GM21825 (cell line): ENCODE data around the gene KCTD11.
"Not testable (repeated sequence)": the region's sequence is repeated elsewhere in the genome, so short reads cannot be mapped to it uniquely, and the experiment has no call there.

Source experiments
- ATAC-seq: cut with Tn5 transposase; IDR thresholded peaks from one replicate; pipeline ENCODE4 v1.9.1; 2021; ENCODE audit warnings: mild to moderate bottlenecking, moderate library complexity; ENCODE audit not compliant: unreplicated experiment

Gene KCTD11

DNA sequence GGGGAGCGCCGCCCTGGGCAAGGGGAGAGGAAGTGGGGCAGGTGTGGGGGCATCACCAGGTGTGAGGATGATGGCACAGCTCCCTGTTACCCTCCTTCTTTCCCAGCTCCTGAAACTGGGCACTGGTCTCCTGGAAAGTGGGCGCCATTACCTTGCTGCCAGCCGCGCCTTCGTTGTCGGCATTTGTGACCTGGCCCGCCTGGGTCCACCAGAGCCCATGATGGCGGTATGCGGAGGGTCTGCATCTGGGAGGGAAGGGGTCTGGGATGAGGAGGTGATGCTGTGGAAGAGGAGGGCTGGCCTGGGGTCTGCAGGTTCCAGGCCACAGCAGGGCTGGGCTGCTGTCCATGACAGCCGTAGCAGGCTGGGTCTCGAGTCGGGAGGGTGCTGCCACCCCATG is 10.1 kb upstream of the KCTD11 start:
- no peak for ATAC-seq

DNA sequence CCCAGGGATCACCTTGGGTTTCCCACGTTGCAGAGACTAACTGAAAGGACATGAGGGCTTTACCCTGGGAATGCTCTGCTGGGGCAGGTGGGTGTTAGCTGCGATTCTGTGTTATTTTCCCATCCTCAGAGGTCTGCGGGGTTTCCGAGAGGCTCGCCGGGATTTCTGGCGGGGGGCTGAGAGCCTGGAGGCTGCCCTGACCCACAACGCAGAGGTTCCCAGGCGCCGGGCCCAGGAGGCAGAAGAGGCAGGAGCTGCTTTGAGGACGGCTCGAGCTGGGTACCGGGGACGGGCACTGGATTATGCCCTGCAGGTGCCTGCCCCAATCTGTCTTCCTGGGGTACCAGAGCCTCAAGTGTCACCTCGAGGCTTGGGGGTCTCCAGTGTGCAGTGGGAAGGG is 8.7 kb upstream of the KCTD11 start:
- ATAC-seq = no peak

DNA sequence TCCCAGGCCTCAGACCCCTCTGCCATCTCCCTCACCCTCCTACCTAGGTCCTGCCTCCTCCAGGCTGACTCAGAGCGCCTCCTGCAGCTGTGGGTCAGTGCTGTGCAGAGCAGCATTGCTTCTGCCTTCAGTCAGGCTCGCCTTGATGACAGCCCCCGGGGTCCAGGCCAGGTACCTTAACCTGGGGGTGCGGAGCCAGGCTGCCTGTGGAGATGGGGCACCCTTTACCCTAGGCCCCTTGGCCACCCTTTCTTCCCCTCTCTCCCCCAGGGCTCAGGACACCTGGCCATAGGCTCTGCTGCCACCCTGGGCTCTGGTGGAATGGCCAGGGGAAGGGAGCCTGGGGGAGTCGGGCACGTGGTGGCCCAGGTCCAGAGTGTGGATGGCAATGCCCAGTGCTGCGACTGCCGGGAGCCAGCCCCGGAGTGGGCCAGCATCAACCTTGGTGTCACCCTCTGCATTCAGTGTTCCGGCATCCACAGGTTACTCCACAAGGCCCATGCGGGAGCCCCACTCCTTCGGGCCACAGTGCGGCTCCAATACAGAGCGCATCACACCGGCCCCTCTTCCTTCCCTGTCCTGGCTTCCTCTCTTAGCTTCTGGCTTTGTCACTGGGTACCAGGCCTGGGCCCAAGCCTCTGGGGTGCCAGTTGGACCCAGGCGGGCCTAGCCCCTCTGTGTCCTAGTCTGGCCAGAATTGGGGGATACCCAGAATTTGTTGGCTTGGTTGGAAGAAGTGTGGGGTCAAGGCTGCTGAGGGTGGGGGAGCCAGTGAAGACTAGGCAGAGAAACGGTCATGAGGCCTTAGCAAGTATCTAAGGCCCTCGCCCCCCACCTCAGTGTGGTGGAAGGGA is 5.0 kb upstream of the KCTD11 start:
- ATAC-seq = no peak

DNA sequence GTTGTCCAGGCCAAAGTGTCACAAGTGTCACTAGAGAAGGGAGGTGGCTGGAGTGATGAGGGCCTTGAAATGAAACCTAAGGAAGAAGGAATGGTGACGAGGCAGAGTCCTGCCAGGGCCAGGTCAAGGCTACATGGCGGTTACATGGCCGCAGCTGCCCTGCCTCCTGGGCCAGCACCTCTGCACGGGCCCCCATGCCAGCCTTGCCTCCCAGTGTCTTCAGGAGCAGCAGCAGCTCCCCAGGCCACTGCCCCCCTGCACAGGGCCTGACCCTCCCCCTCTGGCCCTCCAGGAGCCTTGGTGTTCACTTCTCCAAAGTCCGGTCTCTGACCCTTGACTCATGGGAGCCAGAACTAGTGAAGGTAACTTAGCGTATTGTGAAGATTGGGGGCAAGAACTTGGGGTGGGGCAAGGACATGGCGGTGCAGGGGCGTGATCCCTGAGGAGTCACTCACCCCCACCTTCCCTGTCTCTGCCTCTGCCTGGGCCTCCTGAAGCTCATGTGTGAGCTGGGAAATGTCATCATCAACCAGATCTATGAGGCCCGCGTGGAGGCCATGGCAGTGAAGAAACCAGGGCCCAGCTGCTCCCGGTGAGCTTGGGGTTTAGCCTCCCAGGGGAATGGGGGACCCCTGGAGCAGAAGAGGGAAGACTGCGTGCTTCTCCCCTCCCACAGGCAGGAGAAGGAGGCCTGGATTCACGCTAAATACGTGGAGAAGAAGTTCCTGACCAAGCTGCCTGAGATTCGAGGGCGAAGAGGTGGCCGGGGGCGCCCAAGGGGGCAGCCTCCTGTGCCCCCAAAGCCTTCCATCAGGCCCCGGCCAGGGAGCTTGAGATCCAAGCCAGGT is 4.1 kb upstream of the KCTD11 start:
- no peak for ATAC-seq

DNA sequence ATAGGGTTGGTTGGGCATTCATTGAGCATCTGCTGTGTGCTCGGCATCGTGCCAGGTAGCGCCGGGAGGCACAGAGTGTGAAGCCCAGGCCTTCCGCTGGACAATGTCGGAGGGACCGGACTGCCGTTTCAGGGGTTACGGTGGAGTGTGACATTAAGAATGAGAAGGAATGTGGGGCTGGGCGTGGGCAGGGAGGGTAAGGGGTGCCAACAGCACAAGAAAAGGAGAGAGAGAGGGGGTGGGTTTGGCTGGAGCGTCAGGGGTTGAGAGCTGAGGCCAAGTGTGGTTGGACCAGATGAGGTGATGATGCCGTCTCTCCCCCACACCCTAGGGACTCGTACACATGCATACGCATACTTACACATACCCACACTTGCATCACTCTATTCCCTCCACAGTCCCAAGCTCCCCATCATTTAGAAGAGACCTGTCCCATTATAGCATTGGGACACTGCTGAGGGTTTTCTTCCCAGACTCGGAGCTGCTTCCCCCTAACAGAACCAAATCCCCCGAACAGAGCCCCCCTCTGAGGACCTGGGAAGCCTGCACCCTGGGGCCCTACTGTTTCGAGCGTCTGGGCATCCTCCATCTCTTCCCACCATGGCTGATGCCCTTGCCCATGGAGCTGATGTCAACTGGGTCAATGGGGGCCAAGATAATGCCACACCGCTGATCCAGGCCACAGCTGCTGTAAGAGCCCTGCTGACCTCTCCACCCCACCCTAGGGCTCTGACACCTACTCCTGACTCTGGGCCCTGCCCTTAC is 3.3 kb upstream of the KCTD11 start:
- no peak for ATAC-seq

DNA sequence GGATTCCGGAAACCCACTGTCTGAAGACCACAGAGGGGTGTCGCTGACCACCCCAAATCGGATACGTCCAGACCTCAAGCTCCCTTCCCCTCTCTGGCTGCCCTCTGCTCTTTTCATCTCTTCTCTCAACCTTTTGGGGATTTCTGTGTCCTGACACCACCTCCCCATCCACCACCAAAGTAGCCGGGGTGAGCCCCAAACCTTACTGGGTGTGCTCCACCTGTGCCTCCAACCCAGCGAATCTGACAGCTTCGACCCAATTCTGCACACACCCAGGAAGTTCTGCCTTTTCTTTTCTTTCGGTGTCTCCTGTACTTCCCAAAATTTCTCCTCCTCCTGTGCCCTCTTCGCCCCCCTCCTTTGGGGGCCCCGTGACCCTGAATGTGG is 534 bp downstream of the KCTD11 start:
- no peak for ATAC-seq

DNA sequence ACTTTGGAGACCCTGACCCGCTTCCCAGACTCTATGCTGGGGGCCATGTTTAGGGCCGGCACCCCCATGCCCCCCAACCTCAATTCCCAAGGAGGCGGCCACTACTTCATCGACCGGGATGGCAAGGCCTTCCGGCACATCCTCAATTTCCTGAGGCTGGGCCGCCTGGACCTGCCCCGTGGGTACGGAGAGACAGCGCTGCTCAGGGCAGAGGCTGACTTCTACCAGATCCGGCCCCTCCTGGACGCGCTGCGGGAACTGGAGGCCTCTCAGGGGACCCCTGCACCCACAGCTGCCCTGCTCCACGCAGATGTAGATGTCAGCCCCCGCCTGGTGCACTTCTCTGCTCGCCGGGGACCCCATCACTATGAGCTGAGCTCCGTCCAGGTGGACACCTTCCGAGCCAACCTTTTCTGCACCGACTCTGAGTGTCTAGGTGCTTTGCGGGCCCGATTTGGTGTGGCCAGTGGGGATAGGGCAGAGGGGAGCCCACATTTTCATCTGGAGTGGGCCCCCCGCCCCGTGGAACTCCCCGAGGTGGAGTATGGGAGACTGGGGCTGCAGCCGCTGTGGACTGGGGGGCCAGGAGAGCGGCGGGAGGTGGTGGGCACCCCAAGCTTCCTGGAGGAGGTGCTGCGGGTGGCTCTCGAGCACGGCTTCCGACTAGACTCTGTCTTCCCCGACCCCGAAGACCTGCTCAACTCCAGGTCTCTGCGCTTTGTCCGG is 1.1 kb downstream of the KCTD11 start:
- no peak for ATAC-seq

DNA sequence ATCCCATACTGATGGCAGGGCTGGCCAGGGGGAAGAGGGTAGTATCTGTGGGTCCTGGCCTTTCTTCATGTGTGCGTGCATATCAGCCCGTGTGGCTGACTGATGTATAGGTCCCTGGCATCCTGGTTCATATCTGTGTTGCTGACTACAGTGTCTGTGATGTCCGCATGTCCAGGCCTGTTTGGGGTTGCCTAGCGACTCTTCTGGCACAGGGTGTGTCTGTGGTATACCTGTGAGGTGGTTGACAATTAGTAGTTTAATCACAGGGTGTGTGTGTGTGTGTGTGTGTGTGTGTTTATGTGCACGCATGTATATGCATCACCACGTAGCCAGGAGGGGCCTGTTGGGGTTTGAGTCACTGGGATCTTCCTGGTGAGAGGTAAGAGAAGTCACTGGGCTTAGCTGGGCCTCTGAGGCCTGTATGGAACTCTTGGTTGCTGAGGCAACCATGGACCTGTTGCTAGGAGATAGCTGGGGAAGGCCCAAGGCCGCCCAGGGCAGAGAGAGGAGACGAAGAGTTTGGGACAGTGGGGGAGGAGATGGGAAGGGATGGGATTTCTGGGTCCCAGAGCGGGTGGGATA is 2.4 kb downstream of the KCTD11 start:
- no peak for ATAC-seq

DNA sequence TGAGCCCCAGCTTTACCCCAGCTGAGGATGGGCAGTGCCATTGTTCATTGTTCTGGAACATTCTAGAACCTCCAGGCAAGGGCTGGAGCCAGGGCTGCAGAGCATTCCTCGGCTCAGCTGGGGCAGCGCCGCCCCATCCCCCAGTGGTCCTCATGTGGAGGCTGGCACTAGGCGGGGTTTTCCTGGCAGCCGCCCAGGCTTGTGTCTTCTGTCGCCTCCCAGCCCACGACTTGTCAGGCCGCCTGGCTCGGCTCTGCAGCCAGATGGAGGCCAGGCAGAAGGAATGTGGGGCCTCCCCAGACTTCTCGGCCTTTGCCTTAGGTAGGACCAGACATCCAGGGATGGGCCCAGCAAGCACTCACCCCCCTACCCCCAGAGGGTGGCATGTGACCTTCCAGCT is 3.1 kb downstream of the KCTD11 start, which contains the start of gene TMEM95:
TMEM95 (plus strand) TSS at position 104 of the 400 bp plus-strand sequence; CDS start at position 153, 49 bp downstream.
- ATAC-seq = no peak

DNA sequence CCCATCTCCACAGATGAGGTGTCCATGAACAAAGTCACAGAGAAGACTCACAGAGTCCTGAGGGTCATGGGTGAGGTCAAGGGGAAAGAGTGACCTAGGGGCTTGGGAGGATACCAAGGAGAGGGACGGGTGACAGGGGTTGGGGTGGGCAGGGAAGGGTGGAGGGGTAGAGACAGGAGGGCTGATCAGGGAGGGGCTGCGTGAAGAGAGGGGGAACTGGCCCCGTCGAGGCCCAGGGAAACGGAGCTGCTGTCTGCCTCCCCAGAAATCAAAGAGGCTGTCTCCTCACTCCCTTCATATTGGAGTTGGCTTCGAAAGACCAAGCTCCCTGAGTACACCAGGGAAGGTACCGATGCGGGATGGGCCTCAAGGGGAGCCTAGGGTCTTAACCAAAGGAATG is 3.6 kb downstream of the KCTD11 start:
- no peak for ATAC-seq

DNA sequence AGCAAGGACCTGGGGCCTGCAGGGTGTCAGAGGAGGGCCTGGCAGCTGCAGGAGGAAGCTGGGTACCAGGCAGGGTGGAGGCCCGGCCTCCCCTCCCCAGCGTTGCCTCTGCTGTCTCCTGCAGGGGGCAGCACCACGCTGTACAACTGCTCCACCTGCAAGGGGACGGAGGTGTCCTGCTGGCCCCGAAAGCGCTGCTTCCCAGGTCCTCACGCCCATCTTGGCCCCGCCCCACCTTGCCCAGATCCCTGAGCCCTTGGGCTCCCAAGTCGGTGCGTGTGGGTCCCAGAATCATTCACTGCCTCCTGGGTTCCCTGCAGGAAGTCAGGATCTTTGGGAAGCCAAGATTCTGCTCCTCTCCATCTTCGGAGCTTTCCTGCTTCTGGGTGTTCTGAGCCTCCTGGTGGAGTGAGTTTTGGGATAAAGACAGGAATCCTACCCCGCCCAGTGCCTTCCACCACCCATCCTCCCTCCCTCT is 4.1 kb downstream of the KCTD11 start:
- ATAC-seq = no peak

DNA sequence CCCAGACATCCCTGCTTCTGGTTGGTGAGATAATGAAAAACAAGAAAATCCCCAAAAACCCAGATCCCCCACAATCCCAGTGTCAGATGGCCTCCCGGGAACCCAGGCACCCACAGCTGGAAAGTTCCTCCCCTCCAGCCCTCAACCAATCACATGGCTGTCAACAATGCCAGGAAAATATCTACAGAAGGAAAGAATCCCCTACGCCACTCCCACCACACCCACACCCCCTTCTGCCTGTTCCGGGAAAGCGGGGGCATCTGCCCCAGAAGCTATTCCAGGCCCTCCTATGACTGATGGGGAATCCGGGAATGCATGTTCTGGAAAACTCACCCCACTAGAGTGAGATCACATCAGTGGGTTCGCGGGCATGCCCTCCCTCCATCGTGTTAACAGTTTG is 4.8 kb downstream of the KCTD11 start:
- no peak for ATAC-seq

DNA sequence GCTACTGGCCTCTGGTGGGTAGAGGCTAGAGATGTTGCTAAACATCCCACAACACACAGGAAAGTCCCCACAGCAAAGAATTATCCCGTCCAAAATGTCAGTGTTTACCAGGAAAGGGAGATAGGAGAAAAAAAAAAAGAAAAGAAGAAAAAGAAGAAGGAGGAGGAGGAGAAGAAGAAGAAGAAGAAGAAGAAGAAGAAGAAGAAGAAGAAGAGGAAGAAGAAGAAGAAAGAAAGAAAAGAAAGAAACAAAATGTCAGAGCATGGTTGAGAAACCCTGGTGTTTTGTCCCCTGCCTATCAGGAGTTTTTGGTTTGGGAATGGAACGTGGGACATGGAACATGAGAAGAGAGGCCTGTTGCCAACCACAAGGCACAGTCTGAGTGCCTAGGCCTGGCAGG is 5.4 kb downstream of the KCTD11 start:
- no peak for ATAC-seq

DNA sequence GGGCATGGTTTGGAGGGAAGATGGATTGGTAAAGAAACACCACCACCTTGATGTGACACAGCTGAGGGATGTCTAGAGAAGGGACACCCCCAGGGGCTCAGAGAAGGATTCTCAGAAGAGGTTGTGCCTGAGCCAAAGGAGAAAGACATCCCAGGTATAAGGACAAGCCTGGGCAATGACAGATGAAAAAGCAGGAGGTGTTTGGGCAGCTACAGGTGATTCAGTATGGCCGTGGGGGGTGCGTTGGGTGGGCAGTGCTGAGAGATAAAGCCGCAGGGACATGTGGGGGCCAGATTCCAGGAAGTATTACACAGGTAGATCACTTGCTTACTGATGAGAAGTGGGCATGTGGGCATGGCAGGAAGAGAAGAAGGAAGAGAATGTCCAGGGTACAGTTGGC is 9.9 kb downstream of the KCTD11 start:
- ATAC-seq = no peak

DNA sequence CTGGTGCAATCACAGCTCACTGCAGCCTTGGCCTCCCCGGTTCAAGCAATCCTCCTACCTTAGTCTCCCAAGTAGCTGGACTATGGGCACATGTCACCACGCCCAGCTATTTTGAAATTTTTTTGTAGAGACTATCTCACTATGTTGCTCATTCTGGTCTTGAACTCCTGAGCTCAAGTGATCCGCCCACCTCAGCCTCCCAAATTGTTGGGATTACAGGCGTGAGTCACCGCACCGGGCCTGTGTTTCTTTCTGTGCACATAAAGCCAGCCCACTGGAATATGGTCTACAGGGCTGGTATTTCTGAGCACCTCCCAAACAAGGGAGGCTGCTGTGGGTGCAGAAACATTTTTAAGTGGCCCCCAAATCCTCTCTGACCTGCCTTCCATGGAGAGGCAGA is 11.3 kb downstream of the KCTD11 start:
- ATAC-seq = no peak

DNA sequence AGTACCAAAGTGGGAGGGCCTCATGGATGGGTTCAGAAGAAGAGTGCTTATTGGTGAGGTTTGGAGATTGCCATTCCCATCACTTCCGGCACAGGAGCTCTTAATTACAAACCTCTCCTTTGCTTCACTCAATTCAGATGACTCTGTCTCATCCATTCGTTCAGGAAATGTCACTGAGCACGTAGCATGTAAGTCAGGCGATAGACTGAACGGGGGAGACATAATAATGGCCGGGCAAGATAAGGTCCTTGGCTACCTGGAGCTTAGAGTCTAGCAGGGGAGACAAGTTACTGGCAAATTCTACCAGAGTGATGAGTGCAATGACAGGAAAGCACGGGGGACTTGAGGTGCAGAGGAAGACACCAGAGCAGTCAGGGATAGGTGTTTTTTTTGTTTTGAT is 14.0 kb downstream of the KCTD11 start:
- not testable (repeated sequence) for ATAC-seq

DNA sequence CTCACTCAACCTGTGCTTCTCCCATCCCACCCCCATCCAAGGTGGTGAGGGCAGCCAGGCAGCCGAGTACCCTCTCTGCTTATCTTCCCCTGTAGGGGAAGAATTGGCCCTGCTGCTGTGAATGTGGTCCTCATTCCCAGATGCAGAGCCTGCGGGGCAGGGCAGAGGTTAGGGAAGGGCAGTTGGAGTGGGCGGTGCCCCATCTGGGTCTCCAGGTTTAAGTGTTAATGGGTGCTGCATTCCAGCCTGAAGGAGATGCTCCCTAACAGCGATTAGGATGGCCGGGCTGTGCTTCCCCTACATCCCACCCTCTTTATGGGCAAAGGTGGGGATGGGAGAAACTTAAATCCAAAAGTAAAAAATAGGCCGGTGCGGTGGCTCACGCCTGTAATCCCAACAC is 15.1 kb downstream of the KCTD11 start:
- ATAC-seq = no peak

DNA sequence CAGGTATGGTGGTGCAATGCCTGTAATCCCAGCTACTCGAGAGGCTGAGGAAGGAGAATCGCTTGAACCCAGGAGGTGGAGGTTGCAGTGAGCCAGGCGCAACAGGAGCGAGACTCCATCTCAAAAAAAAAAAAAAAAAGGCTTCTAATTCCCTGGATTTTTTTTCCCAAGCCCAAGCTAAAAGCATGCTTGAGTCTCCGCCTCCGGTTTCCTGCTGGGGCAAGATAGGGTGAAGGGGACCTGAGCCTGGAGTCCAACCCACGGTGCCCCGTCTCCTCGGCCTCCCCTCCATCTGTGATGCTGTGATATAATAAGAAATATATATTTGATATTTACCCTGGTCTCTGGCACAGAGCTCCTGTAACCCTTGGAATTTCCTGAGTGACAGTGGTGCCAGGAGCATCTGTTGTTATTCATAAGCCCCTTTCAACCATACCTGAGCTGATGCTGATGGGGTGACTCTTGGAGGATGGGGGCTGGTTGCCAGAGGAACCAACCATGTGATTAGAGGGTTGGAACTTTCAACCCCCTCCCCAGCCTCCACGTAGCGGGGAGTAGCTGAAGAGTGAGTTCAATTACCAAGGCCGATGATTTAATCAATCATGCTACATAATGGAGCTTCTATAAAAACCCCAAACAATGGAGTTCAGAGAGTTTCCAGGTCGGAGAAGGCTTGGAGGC is 16.1 kb downstream of the KCTD11 start:
- no peak for ATAC-seq

DNA sequence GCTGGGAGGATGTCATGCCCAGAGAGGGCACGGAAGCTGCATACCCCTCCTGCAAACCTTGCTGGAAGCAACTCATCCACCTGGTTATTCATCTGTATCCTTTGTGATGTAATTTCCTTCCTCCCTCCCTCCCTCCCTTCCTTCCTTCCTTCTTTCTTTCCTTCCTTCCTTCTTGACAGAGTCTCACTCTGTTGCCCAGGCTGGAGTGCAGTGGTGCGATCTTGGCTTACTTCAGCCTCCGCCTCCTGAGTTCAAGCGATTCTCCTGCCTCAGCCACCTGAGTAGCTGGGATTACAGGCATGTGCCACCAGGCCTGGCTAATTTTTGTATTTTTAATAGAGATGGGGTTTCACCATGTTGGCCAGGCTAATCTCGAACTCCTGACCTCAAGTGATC is 16.6 kb downstream of the KCTD11 start:
- ATAC-seq = not testable (repeated sequence)

DNA sequence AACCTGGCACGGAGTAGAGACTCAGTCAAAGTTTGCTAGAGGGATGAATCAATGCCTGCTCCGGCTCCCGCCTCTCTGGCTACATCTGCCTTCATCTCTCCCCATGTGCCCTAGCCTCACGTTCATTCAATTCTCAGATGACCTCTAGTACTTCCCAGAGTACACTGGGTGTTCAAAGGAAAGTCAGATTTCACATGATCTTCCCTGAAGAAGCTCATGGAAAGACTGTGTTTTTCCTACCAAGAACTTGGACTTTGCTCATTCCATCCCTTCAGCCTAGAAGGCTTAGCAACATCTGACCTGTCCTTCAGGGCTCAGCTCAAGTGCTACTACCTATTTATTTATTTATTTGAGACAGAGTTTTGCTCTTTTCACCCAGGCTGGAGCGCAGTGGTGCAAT is 17.9 kb downstream of the KCTD11 start:
- ATAC-seq = no peak
